Hepatocyte (in vitro differentiated cells): Measurements from ENCODE around the gene NAV2. TPM values are rescaled to one million over a fixed set of nuclear protein-coding genes. Genes with fewer than 3 reads are reported as not detected.
A peak's percentile ranks its signal among the peaks of the same experiment; 100 is the strongest.
"Not testable (repeated sequence)": the region's sequence is repeated elsewhere in the genome, so short reads cannot be mapped to it uniquely, and the experiment has no call there.

Experiments used
- DNase-seq: peaks from one replicate; pipeline ENCODE4 v3.0.0-alpha.2; 2016; ENCODE audit warnings: low spot score
- H2AFZ ChIP-seq: fragments of 200-600 bp; sonication (generic); 2 replicates; pipeline ENCODE4 v1.6.0; 2016; ENCODE audit warnings: antibody characterized with exemption, mild to moderate bottlenecking
- H3K27ac ChIP-seq: fragments of 200-600 bp; sonication (generic); 2 replicates; pipeline ENCODE4 v1.5.1; 2016; ENCODE audit warnings: mild to moderate bottlenecking
- H3K27me3 ChIP-seq: fragments of 200-600 bp; sonication (generic); 2 replicates; pipeline ENCODE4 v1.6.1; 2016
- H3K36me3 ChIP-seq: fragments of 200-600 bp; sonication (generic); replicated peaks from 2 replicates; pipeline ENCODE4 v1.5.1; 2016; ENCODE audit warnings: low read depth; ENCODE audit not compliant: insufficient read depth
- H3K4me1 ChIP-seq: fragments of 200-600 bp; sonication (generic); 2 replicates; pipeline ENCODE4 v1.5.1; 2016; ENCODE audit warnings: mild to moderate bottlenecking, moderate library complexity; ENCODE audit not compliant: insufficient read depth
- H3K4me2 ChIP-seq: fragments of 200-600 bp; sonication (generic); 2 replicates; pipeline ENCODE4 v1.6.0; 2016
- H3K4me3 ChIP-seq: fragments of 200-600 bp; sonication (generic); 2 replicates; pipeline ENCODE4 v1.5.1; 2016; ENCODE audit warnings: mild to moderate bottlenecking
- H3K79me2 ChIP-seq: fragments of 200-600 bp; sonication (generic); 2 replicates; pipeline ENCODE4 v1.6.0; 2017; ENCODE audit warnings: mild to moderate bottlenecking
- H3K9me2 ChIP-seq: fragments of 200-600 bp; sonication (generic); replicated peaks from 2 replicates; pipeline ENCODE4 v1.6.0; 2017; ENCODE audit warnings: mild to moderate bottlenecking; ENCODE audit not compliant: insufficient read depth
- H3K9me3 ChIP-seq: fragments of 200-600 bp; sonication (generic); 2 replicates; pipeline ENCODE4 v1.5.1; 2016; ENCODE audit warnings: low read depth, mild to moderate bottlenecking
- H4K20me1 ChIP-seq: fragments of 200-600 bp; sonication (generic); 2 replicates; pipeline ENCODE4 v1.6.0; 2016; ENCODE audit warnings: mild to moderate bottlenecking; ENCODE audit not compliant: insufficient read depth, poor library complexity, severe bottlenecking
- CTCF ChIP-seq: fragments of 200-600 bp; sonication (generic); IDR thresholded peaks from 2 replicates; pipeline ENCODE4 v1.5.1; 2016; ENCODE audit warnings: antibody characterized with exemption, mild to moderate bottlenecking; ENCODE audit not compliant: poor library complexity
- EZH2 ChIP-seq: fragments of 200-600 bp; sonication (generic); IDR thresholded peaks from 2 replicates; pipeline ENCODE4 v1.6.1; 2016; ENCODE audit warnings: antibody characterized with exemption, mild to moderate bottlenecking, borderline replicate concordance
- EZH2phosphoT487 ChIP-seq: fragments of 200-600 bp; sonication (generic); IDR thresholded peaks from one replicate; pipeline ENCODE4 v1.6.1; 2018; ENCODE audit warnings: antibody characterized with exemption, mild to moderate bottlenecking, low read depth, moderate library complexity; ENCODE audit not compliant: unreplicated experiment, severe bottlenecking
- WGBS: methylation state at CpG from one replicate; pipeline ENCODE4 v1.1.6; 2016; ENCODE audit warnings: low lambda C conversion rate; ENCODE audit errors: missing lambda C conversion rate; 5-methylcytosine and 5-hydroxymethylcytosine counted together
- polyA plus RNA-seq: library from polyadenylated mRNA; unstranded; fragments of >200 nt; fragmentation: Nextera tagmentation; extraction: Ambion mirVana; gene quantifications from 2 replicates; pipeline ENCODE4 v1.2.1, GENCODE V29; 2016
- total RNA-seq: library from RNA; depleted of rRNA; stranded (reverse); fragments of >200 nt; gene quantifications from 2 replicates; pipeline ENCODE4 v1.2.3, GENCODE V29; 2014

Gene NAV2
- total and polyA plus RNA-seq, 2 experiments from 2014 or later, result 23.7 to 30.8 TPM

- Histone ChIP-seq H3K4me2 (no peak overlapping the region), H3K4me3 (no peak overlapping the region), H3K4me1 (no peaks in the 10 kb centered on the region), H3K36me3 (no peaks in the 10 kb centered on the region), H2AFZ (no peak overlapping the region), H3K27ac (no peak overlapping the region), H3K9me3 (no peaks in the 10 kb centered on the region), H3K79me2 (no peaks in the 10 kb centered on the region), H3K9me2 (no peaks in the 10 kb centered on the region), H3K27me3 (no peaks in the 10 kb centered on the region), H4K20me1 (no peaks in the 10 kb centered on the region)
- TF ChIP-seq EZH2, result no peak
- TF ChIP-seq CTCF, result no peak
- no peak for TF ChIP-seq EZH2phosphoT487
- DNase-seq, result no peak
- 74% methylated on average over 9 of the region's 9 CpGs for WGBS
These were observed 367.5 kb downstream of the NAV2 start for GRCh38 chr11:20080032-20080685.

GRCh38 chr11:20081336-20081735, 368.7 kb downstream of the NAV2 start:
- Histone ChIP-seq H3K4me3 (no peak overlapping the region), H3K79me2 (no peaks in the 10 kb centered on the region), H3K4me1 (no peaks in the 10 kb centered on the region), H4K20me1 (no peaks in the 10 kb centered on the region), H2AFZ (no peak overlapping the region), H3K27me3 (no peaks in the 10 kb centered on the region), H3K4me2 (no peak overlapping the region), H3K36me3 (no peaks in the 10 kb centered on the region), H3K9me3 (no peaks in the 10 kb centered on the region), H3K9me2 (no peaks in the 10 kb centered on the region), H3K27ac (no peak overlapping the region)
- 86% methylated on average over 4 of the region's 4 CpGs for WGBS
- DNase-seq, result no peak
- TF ChIP-seq EZH2phosphoT487 (no peak), EZH2 (no peak), CTCF (no peak)

- H3K9me3 ChIP-seq, DNase-seq, H3K27ac ChIP-seq, H3K4me2 ChIP-seq, H3K4me1 ChIP-seq, H2AFZ ChIP-seq, H3K9me2 ChIP-seq, H3K79me2 ChIP-seq, H3K36me3 ChIP-seq, H4K20me1 ChIP-seq, H3K27me3 ChIP-seq, H3K4me3 ChIP-seq: not testable (repeated sequence)
- WGBS, result 93% methylated on average over 3 of the region's 3 CpGs
These were observed 371.2 kb downstream of the NAV2 start for GRCh38 chr11:20083877-20084276.

- Histone ChIP-seq H3K36me3 (no peaks in the 10 kb centered on the region), H3K4me1 (peaks cover 6% of the 10 kb centered on the region), H3K79me2 (no peaks in the 10 kb centered on the region), H3K9me3 (no peaks in the 10 kb centered on the region), H3K27me3 (no peaks in the 10 kb centered on the region), H3K27ac (peak overlapping the region; percentile 55), H3K9me2 (no peaks in the 10 kb centered on the region), H3K4me2 (no peak overlapping the region), H2AFZ (no peak overlapping the region), H3K4me3 (no peak overlapping the region), H4K20me1 (no peaks in the 10 kb centered on the region)
- 85% methylated on average over 8 of the region's 8 CpGs for WGBS
- DNase-seq, result peak; percentile 30
- TF ChIP-seq CTCF (peak; percentile 16), EZH2 (no peak)
These were observed 372.5 kb downstream of the NAV2 start for GRCh38 chr11:20084921-20085814.
